Muscle of arm (tissue), 12 donors: ENCODE results near the gene C2CD3. TPM values are rescaled to one million over a fixed set of nuclear protein-coding genes. Genes with fewer than 3 reads are reported as not detected.
"Not testable (repeated sequence)": the region's sequence is repeated elsewhere in the genome, so short reads cannot be mapped to it uniquely, and the experiment has no call there.

Experiments used
- DNase-seq: peaks from one replicate; pipeline ENCODE4 v3.0.0-alpha.2; 2013
- polyA plus RNA-seq, 12 donors: library from polyadenylated mRNA; unstranded; fragments of 120-200 nt; gene quantifications; one replicate each; pipeline ENCODE4 v1.2.1, GENCODE V29; 2013; ENCODE audit not compliant: insufficient read length in 12 of 12

Gene C2CD3
- polyA plus RNA-seq, 12 donors: 18.1 to 32.7 (median 20.1) TPM; not detected in 1

- DNase-seq: no peak
Observed at GRCh38 chr11:74169738-74170458, 904 bp downstream of the C2CD3 start.

GRCh38 chr11:74168838-74169237 lies 2.0 kb downstream of the C2CD3 start:
- DNase-seq: no peak

- no peak for DNase-seq
Observed at GRCh38 chr11:74162681-74163467, 7.9 kb downstream of the C2CD3 start.

GRCh38 chr11:74159642-74160041 lies 11.2 kb downstream of the C2CD3 start:
- DNase-seq: no peak

GRCh38 chr11:74157169-74157568 lies 13.6 kb downstream of the C2CD3 start:
- DNase-seq: no peak

GRCh38 chr11:74154620-74155281 lies 16.1 kb downstream of the C2CD3 start:
- DNase-seq: no peak

- no peak for DNase-seq
Observed at GRCh38 chr11:74153224-74153623, 17.6 kb downstream of the C2CD3 start.

GRCh38 chr11:74147199-74147929 lies 23.4 kb downstream of the C2CD3 start:
- no peak for DNase-seq

- DNase-seq: no peak
Observed at GRCh38 chr11:74144592-74144991, 26.2 kb downstream of the C2CD3 start.

- no peak for DNase-seq
Observed at GRCh38 chr11:74142624-74143023, 28.2 kb downstream of the C2CD3 start.

GRCh38 chr11:74141908-74142307 lies 28.9 kb downstream of the C2CD3 start:
- no peak for DNase-seq

GRCh38 chr11:74141241-74141695 lies 29.5 kb downstream of the C2CD3 start:
- no peak for DNase-seq

- DNase-seq: not testable (repeated sequence)
Observed at GRCh38 chr11:74139919-74140431, 30.8 kb downstream of the C2CD3 start.

- DNase-seq: peak; percentile 26
Observed at GRCh38 chr11:74139151-74139918, 31.5 kb downstream of the C2CD3 start.

- DNase-seq: peak; percentile 75
Observed at GRCh38 chr11:74138572-74138971, 32.2 kb downstream of the C2CD3 start.

- no peak for DNase-seq
Observed at GRCh38 chr11:74138021-74138420, 32.8 kb downstream of the C2CD3 start.

- no peak for DNase-seq
Observed at GRCh38 chr11:74135127-74135840, 35.5 kb downstream of the C2CD3 start.

- DNase-seq: no peak
Observed at GRCh38 chr11:74134661-74135060, 36.1 kb downstream of the C2CD3 start.

GRCh38 chr11:74133436-74133835 lies 37.4 kb downstream of the C2CD3 start:
- DNase-seq: no peak

- DNase-seq: no peak
Observed at GRCh38 chr11:74132833-74133232, 38.0 kb downstream of the C2CD3 start.
